Suprapubic skin (tissue), 4 donors: ENCODE data around the gene ERP29. TPM values are rescaled to one million over a fixed set of nuclear protein-coding genes. Genes with fewer than 3 reads are reported as not detected.
"Not testable (repeated sequence)": the region's sequence is repeated elsewhere in the genome, so short reads cannot be mapped to it uniquely, and the experiment has no call there.

ENCODE experiments used
- DNase-seq, 2 donors: peaks; one replicate each; pipeline ENCODE4 v3.0.0-alpha.2; 2019; ENCODE audit warnings: low spot score in 2 of 2
- H3K27ac ChIP-seq: fragments of 200-600 bp; sonication (generic); one replicate; pipeline ENCODE4 v1.5.1; 2019
- H3K27me3 ChIP-seq: fragments of 200-600 bp; sonication (generic); one replicate; pipeline ENCODE4 v1.5.1; 2019
- H3K36me3 ChIP-seq: fragments of 200-600 bp; sonication (generic); one replicate; pipeline ENCODE4 v1.5.1; 2019
- H3K4me1 ChIP-seq: fragments of 200-600 bp; sonication (generic); one replicate; pipeline ENCODE4 v1.5.1; 2019
- H3K4me3 ChIP-seq: fragments of 200-600 bp; sonication (generic); one replicate; pipeline ENCODE4 v1.5.1; 2019; ENCODE audit warnings: mild to moderate bottlenecking
- H3K9me3 ChIP-seq: fragments of 200-600 bp; sonication (generic); one replicate; pipeline ENCODE4 v1.5.1; 2019
- EP300 ChIP-seq: sonication (generic); formaldehyde crosslinking; IDR thresholded peaks from one replicate; pipeline ENCODE4 v1.6.1; 2017; ENCODE audit warnings: antibody characterized with exemption
- POLR2A ChIP-seq, 2 donors: fragments of 450-650 bp; IDR thresholded peaks; one replicate each; pipeline ENCODE4 v1.6.1; 2017; ENCODE audit warnings: antibody characterized with exemption in 2 of 2, mild to moderate bottlenecking in 2 of 2, moderate library complexity in 2 of 2
- POLR2AphosphoS5 ChIP-seq, 3 donors: sonication (generic); formaldehyde crosslinking; IDR thresholded peaks; one replicate each; pipeline ENCODE4 v1.6.1; 2017; ENCODE audit warnings: antibody characterized with exemption in 3 of 3
- WGBS: methylation state at CpG from one replicate; pipeline ENCODE4 v1.1.5; 2018; 5-methylcytosine and 5-hydroxymethylcytosine counted together
- total RNA-seq, 4 donors: library from RNA; depleted of rRNA; stranded (reverse); fragments of >200 nt; gene quantifications; one replicate each; pipeline ENCODE4 v1.1.0, GENCODE V29; 2016
- TF ChIP-seq, protein P1 (sequence below), 2 donors: fragments of 200-600 bp in 1 of 2; fragments of 450-650 bp in 1 of 2; sonication (generic) in 1 of 2; IDR thresholded peaks; one replicate each; pipeline ENCODE4 v1.5.1; 2016 to 2019; ENCODE audit warnings: antibody characterized with exemption in 2 of 2, mild to moderate bottlenecking in 1 of 2, moderate library complexity in 1 of 2

Gene ERP29
- total RNA-seq, 4 donors from 2014 or later: 40.8 to 71.0 (median 52.5) TPM

DNA sequence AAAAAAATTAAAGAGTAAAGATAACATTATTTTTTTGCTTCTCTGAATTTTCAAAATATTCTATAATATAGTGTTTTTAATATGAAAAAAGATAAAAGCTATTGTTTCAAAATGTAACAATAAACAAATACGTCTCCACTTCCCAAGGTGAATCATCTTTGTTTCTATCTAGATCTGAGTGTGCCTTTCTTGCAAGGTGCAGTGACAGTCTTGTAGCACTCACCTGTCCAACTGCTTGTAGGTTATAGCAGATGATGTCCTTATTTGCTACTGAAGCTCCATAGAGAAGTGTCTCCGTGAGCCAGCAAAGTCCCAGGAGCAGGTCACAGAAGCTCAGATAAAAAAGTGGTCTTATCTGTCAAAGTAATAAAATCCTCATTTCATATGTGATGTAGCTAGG lies 21.7 kb upstream of the ERP29 start:
- Histone ChIP-seq H3K27me3 (no peaks in the 10 kb centered on the region), H3K36me3 (peaks cover 6% of the 10 kb centered on the region), H3K4me1 (peaks cover 30% of the 10 kb centered on the region), H3K27ac (no peak overlapping the region), H3K4me3 (no peak overlapping the region), H3K9me3 (no peaks in the 10 kb centered on the region)
- DNase-seq: no peak
- TF ChIP-seq POLR2AphosphoS5 (IDR thresholded peaks at IDR 0.05): no peak
- TF ChIP-seq, protein P1, sequence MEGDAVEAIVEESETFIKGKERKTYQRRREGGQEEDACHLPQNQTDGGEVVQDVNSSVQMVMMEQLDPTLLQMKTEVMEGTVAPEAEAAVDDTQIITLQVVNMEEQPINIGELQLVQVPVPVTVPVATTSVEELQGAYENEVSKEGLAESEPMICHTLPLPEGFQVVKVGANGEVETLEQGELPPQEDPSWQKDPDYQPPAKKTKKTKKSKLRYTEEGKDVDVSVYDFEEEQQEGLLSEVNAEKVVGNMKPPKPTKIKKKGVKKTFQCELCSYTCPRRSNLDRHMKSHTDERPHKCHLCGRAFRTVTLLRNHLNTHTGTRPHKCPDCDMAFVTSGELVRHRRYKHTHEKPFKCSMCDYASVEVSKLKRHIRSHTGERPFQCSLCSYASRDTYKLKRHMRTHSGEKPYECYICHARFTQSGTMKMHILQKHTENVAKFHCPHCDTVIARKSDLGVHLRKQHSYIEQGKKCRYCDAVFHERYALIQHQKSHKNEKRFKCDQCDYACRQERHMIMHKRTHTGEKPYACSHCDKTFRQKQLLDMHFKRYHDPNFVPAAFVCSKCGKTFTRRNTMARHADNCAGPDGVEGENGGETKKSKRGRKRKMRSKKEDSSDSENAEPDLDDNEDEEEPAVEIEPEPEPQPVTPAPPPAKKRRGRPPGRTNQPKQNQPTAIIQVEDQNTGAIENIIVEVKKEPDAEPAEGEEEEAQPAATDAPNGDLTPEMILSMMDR (IDR thresholded peaks at IDR 0.05): no peak
- no peak for TF ChIP-seq EP300
- no peak for TF ChIP-seq POLR2A (IDR thresholded peaks at IDR 0.05)
- 72% methylated on average over 2 of the region's 2 CpGs for WGBS

DNA sequence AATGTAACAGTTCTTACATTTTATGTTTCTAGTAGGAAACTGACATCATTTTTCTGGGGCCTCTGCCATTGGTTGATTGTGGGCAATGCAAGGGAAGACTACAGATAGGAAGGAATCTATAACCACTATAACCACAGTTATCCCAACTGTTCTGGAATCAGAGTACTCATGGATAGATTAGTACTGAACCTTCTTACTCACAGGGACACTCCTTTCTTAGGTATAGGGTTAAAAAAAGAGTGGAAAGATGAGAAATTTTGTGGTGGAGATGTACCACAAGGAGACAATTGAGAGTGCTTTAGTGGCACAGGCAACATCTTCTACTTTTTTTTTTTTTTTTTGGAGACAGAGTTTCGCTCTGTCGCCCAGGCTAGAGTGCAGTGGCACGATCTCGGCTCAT lies 21.3 kb upstream of the ERP29 start:
- Histone ChIP-seq H3K27ac (no peak overlapping the region), H3K4me1 (peaks cover 30% of the 10 kb centered on the region), H3K4me3 (no peak overlapping the region), H3K36me3 (peaks cover 6% of the 10 kb centered on the region), H3K27me3 (no peaks in the 10 kb centered on the region), H3K9me3 (no peaks in the 10 kb centered on the region)
- TF ChIP-seq POLR2AphosphoS5 (IDR thresholded peaks at IDR 0.05): no peak
- TF ChIP-seq EP300: no peak
- TF ChIP-seq, protein P1 (IDR thresholded peaks at IDR 0.05): no peak
- TF ChIP-seq POLR2A (IDR thresholded peaks at IDR 0.05): no peak
- no peak for DNase-seq
- WGBS: 91% methylated on average over 4 of the region's 4 CpGs

DNA sequence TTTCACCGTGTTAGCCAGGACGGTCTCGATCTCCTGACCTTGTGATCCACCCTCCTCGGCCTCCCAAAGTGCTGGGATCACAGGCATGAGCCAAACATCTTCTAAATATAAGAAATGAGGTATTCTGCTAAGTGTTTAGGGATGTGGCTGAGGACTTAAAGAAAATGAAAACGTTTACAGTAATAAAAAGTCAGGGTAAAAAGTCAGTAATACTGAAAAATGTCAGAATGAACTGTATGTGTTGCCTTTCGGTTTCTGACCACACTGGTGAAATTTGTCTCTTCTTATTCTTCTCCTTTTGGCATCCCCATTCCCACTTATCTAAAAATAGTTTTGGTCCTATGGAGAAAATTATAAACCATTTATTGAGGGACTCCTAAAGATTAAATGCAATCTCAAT lies 20.8 kb upstream of the ERP29 start:
- Histone ChIP-seq H3K9me3 (no peaks in the 10 kb centered on the region), H3K27me3 (no peaks in the 10 kb centered on the region), H3K27ac (no peak overlapping the region), H3K36me3 (peaks cover 6% of the 10 kb centered on the region), H3K4me3 (no peak overlapping the region), H3K4me1 (peaks cover 30% of the 10 kb centered on the region)
- DNase-seq: no peak
- WGBS: 88% methylated on average over 6 of the region's 6 CpGs
- TF ChIP-seq, protein P1 (IDR thresholded peaks at IDR 0.05): no peak
- TF ChIP-seq POLR2A (IDR thresholded peaks at IDR 0.05): no peak
- TF ChIP-seq POLR2AphosphoS5 (IDR thresholded peaks at IDR 0.05): no peak
- no peak for TF ChIP-seq EP300

DNA sequence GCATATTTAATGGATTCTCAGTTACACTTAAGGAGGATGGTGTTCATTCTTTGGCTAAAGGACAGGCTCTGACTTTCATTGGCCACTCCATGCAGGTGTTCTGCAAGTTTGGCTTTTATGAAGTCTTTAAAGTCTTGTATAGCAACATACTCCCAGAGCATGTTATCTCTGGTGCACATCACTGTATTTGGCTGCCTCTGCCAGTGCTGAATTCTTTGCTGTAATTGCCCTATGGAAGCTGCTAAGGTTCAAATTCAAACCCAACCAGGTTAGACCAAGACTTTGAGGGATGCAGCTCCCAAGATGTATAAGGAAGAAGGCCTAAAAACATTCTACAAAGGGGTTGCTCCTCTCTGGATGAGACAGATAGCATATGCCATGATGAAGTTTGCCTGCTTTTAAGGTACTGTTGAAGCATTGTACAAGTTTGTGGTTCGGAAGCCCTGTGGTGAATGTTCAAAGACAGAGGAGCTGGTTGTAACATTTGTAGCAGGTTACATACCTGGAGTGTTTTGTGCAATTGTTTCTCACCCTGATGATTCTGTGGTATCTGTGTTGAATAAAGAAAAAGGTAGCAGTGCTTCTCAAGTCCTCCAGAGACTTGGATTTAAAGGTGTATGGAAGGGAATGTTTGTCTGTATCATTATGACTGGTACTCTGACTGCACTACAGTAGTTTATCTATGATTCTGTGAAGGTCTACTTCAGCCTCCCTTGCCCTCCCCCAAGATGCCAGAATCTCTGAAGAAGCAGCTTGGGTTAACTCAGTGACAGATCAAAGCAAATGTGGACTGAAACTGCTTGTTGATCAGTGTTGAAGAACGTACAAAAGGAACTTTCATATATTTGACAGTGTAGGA lies 19.7 kb upstream of the ERP29 start:
- WGBS: 45% methylated on average over 2 of the region's 2 CpGs
- no peak for DNase-seq
- H3K27ac ChIP-seq: no peak overlapping the region
- peaks cover 6% of the 10 kb centered on the region for H3K36me3 ChIP-seq
- no peaks in the 10 kb centered on the region for H3K9me3 ChIP-seq
- no peaks in the 10 kb centered on the region for H3K27me3 ChIP-seq
- no peak for TF ChIP-seq EP300
- TF ChIP-seq POLR2AphosphoS5 (IDR thresholded peaks at IDR 0.05): no peak
- TF ChIP-seq POLR2A (IDR thresholded peaks at IDR 0.05): no peak
- TF ChIP-seq, protein P1 (IDR thresholded peaks at IDR 0.05): no peak
- H3K4me3 ChIP-seq: peak overlapping the region; percentile 30
- peaks cover 30% of the 10 kb centered on the region for H3K4me1 ChIP-seq

DNA sequence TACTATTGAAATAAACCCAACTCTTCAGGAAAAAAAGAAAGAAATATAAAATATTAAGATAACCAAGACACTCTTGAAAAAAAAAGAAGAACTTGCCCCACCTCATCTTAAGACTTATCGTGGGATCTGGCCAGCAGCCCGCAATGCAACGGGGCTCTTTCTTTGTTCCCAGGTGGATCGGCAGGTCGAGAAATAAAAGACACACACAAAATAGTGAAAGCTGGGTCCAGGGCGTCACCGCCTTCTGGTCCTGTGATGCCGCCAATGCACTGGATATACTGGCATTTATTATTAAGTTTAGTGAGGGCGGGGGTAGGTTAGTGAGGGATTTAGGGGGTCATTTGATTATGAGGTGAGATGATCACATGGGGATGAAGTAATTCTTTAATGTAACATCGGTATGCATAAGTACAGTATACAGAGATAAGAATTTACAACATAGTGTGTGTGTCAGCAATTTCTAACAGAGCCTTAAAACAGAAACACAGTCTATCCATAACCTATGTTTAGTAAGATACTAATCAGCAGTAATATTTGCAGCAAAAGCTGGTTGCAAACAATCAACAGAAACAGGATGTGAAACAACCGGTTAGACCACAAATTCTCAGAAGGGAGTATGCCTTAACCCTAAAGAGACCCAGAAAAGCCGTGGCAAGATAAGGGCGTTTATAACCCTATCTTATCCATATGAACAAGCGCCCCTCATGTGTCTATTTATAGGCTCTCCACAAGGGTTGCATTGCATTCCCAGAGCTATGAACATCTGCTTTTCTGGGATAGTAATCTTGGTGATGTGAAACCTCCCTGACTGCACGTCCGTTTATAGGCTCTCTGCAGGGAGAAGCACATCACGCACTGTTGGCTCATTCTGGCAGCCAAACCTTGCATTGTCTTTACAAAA lies 18.8 kb upstream of the ERP29 start:
- Histone ChIP-seq H3K4me3 (peak overlapping the region; percentile 30), H3K4me1 (peaks cover 30% of the 10 kb centered on the region)
- WGBS: 43% methylated on average over 17 of the region's 17 CpGs
- H3K36me3 ChIP-seq, H3K27ac ChIP-seq, H3K9me3 ChIP-seq, DNase-seq, H3K27me3 ChIP-seq: not testable (repeated sequence)
